Stimulated activated CD4-positive, alpha-beta T cell treated with anti-CD3 and anti-CD28 coated beads, Interleukin-1b, Interleukin-23, amount 100 ng/mL, for 24 hours (primary cell): ENCODE results near the gene CEP41.

ENCODE experiments used
- DNase-seq, 4 experiments: peaks; one replicate each; pipeline ENCODE4 v3.0.0-alpha.2; 2020; ENCODE audit warnings: low read depth in 4 of 4, low spot score in 1 of 4

Gene CEP41

GRCh38 chr7:130419658-130420057 is 21.2 kb downstream of the CEP41 start:
- no peak for DNase-seq

DNA sequence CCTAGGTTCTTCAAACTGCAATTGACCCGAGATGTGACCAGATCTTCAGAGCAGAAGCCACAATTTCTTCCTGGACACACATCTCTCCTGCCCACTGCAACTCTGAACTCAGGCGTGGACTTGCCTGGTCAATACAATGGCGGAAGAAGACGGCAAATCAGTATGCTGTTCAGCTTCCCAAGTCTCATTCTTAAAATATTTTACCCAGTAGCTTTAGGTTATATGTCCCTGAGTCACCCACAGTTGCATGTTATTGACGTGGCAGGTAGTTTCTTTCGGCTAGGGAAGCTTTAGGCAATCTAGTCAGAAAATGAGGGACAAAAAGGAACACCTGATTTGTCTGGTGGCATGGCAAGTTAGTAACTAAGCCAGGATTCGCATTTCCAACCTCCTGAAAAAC is 22.5 kb downstream of the CEP41 start:
- DNase-seq: no peak

DNA sequence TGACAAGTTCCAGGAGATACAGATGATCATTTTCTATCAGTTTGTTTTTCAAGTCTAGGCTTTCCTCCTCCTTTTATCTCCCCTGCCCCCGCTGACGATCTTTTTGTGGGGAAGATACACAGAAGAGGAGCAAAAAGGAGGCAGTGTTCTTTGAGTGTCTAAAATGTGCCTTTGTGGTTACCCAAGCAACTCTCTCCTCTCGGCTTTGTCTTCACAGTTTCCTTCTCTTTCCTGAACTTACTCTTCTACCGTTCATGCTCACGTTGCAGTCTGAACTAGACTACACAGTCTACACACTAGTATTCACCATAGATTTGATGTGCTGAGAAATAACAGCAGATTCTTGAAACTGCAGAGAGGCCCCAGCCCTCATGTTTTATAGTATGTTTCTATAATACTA is 23.6 kb downstream of the CEP41 start:
- DNase-seq: no peak

DNA sequence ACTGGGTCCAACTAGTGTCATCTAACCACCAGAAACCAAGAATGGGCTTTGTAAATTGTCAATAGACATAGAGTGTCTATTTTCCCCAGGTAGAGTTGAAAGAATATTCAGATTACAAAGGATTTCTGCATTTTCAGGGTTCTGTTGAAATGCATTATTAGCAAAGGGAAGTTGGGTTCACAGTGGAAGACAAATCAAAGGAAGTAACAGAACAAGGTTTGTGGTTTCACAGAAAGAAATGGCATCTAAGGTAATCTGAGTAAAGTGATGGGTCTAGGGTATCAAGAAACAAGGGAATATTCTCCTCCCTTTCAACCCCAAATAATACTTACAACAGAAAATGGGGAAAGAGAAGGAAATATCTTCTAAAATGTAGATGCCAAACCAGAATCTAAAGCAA is 25.8 kb downstream of the CEP41 start:
- no peak for DNase-seq

DNA sequence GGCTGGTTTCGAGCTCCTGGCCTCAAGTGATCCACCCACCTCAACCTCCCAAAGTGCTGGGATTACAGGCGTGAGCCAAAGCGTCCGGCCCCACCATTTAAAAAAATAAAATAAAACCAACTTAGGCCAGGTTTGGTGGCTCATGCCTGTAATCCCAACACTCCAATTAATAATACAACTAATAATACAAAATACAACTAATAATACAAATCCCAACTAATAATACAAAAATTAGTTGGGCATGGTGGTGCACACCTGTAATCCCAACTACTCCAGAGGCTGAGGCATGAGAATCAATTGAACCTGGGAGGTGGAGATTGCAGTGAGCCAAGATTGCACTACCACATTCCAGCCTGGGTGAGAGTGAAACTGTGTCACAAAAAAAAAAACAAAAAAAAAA is 27.6 kb downstream of the CEP41 start:
- no peak for DNase-seq

DNA sequence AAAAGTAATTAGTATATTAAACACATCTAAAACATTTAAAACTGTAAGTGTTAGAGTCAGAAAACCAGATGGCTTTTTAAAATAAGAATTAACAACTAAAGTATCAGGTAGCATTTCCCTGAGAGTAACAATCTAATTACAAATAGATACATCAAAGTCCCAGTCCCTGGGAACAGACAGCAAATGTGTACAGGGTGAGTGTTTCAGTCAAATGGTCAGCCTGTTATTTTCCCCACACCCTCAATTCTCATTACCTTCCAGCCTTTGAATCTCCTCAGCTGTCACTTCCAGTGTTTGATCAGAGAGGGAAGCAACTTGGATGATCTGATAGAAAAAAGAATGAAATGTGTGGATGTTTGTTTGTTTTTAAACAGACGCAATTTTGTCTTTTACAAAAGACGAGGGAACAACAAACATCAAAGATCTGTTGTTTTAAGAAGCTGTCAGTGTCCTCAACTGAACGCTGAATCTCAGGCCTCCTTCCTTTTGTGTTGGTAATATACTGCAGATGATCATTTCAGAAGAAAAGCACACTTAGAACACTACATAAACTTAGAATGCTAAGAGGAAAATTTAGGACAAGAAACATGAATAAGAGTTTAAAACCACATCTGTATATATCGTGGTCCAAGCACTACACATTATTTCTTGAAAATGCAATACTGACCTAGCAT is 29.8 kb downstream of the CEP41 start:
- no peak for DNase-seq

DNA sequence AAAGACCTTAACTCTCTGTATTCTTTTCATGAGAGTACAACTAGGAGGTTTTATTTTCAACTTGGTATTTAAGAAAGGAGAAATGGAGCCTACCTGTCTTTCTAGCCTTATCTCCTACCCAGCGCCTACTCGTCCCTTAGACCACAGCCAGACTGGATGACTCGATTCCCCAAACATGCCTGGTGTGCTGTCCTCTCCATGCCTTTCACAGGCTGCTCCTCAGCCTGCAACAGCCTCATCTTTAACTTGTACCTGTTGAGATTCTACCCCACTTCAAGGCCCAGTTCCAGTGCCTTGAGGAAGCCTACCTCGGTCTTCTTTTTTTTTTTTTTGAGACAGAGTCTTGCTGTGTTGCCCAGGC is 31.1 kb downstream of the CEP41 start:
- DNase-seq: no peak

GRCh38 chr7:130409067-130409711 is 31.6 kb downstream of the CEP41 start:
- DNase-seq: no peak

GRCh38 chr7:130405003-130405402 is 35.8 kb downstream of the CEP41 start:
- no peak for DNase-seq

DNA sequence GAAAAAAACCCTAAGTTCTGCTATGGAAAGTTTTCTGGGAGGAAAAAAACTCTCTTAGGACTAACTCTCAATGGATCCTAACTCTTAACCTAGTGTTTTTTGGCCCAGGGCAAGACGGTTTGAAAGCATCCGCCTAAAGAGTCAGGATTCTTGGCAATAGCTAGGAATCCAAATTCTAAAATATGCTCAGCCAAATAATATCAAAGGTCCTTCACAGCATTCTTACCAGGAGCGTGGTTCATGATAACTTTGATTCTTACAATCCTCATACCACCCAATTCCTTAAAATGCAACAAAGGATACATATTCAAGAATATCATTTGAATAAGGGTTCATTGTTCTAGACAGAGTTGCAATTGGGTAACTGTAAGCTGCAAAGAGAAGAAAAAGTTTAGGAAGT is 39.2 kb downstream of the CEP41 start:
- DNase-seq: no peak

- no peak for DNase-seq
Measured at GRCh38 chr7:130401101-130401500, 39.7 kb downstream of the CEP41 start.

- DNase-seq: no peak
Measured at GRCh38 chr7:130400120-130400572, 40.7 kb downstream of the CEP41 start.

- no peak for DNase-seq
Measured at GRCh38 chr7:130398526-130399090, 42.2 kb downstream of the CEP41 start.

- DNase-seq: no peak
Measured at GRCh38 chr7:130397758-130398073, 43.1 kb downstream of the CEP41 start.

GRCh38 chr7:130397051-130397757 is 43.6 kb downstream of the CEP41 start:
- DNase-seq: no peak

GRCh38 chr7:130396109-130396508 is 44.7 kb downstream of the CEP41 start:
- no peak for DNase-seq

- DNase-seq: no peak
Measured at GRCh38 chr7:130395421-130395820, 45.4 kb downstream of the CEP41 start.

DNA sequence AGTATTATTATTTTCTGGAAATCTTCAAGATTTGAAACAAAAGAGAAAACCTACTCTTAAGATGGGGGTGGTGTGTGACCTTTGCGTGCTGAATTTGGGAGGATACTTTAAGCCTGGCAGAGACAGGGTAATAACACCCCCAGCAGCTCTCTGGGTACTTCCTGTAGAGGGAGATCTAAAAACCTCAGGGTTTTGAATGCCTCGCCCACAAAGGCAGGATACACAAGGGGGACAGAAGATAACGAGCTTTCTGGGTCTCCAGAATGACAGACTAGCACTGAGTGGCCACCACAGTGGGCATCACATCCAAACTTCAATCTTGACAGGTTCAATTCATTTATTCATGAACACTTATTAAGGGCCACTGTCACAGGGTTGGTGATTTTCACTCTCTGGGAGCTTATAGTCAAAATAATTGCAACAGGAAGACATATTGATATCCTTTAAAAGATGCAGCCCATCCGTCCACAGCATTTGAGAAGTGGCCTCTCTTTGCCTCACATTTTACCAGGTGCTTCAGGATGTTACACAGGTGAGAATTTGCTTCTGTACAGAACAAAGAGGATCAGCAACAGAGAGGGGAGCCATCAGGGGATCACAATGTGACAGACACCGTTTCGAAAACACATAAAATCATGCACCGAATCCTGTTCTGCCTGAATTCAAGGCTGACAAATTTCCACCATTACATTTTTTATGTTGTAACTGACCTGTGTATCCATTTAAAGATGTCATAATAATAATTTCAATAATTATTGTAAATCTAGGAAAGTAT is 46.2 kb downstream of the CEP41 start:
- DNase-seq: no peak

- no peak for DNase-seq
Measured at GRCh38 chr7:130393841-130394411, 46.9 kb downstream of the CEP41 start.

DNA sequence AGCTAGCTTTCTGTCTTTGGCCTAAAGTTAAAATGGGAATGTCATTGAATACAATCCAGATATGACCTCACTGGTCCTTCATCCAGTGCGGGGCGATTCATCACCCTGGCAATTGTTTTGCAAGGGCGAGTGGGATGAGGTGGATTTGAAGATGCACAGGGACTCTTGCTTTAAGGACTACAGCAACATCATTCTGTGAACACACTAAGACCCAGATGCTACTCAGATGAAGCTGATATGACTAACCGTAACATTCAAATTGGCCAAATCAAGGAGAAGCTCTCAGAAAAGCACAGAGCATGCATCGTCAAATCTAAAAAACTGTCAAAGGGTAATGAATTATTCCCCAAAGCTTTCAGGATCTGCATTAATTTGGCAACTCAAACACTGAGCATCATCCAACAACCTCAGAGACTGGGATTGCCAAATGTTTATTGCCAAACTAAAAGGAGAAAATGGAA is 47.7 kb downstream of the CEP41 start:
- DNase-seq: no peak

DNA sequence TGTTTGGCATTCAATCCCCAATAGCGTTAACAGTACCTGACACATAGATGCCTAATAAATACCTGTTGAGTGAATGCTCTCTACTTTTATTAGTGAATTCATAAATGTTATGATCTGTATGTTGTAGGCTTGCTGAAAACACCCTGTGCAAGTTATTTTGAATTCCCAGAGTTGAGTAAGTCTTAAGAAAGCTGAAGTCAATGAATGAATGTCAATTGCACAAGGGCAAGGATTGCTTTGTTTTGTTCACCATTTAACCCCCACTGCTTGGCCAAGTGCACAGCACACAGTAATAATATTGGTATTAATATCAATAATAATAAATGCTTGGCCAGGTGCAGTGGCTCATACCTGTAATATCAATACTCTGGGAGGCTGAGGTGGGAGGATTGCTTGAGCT is 50.3 kb downstream of the CEP41 start:
- DNase-seq: no peak
